ENCODE measurements around the gene MRPL52.

MRPL52 gene

DNA sequence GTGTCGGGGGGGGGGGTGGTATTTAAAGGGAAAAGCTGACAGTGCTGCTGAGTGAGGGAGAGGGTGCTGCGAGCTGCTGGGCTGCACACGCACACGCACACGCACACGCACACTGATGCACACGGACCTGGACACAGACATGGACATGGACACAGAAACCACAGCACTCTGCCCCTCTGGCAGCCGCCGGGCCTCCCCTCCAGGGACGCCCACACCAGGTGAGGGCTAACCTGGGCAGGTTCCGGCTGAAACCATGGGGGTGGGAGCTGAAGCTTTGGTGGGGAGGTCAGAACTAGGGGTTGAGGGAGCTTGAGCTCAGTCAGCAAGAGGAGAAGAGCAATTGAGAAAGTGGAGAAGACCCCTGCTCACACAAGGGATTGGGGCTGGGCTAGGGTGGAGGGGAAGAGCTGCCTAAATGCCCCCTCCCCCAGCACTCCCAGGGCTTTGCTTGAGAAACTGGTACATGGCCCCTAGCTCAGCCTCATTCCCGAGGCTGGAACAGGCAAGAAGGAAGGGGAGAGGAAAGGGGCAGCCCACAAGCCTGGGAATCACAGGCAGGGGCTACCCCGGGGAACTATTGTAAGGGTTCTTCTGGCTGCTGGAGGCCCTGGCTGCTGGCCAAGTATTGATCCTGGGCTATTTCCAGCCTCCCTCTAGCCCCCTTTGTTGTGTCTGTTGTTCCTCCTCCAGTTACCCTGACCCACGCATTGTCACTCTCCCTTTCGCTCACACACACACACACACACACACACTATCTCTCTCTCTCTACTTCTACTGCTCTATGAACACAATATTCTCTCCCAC lies 53.7 kb downstream of the MRPL52 start, which contains the start of gene REM2:
REM2 (plus strand) TSS at position 50 of the 804 bp plus-strand sequence; CDS start at position 116, 66 bp downstream.
- TF ChIP-seq, protein P1, sequence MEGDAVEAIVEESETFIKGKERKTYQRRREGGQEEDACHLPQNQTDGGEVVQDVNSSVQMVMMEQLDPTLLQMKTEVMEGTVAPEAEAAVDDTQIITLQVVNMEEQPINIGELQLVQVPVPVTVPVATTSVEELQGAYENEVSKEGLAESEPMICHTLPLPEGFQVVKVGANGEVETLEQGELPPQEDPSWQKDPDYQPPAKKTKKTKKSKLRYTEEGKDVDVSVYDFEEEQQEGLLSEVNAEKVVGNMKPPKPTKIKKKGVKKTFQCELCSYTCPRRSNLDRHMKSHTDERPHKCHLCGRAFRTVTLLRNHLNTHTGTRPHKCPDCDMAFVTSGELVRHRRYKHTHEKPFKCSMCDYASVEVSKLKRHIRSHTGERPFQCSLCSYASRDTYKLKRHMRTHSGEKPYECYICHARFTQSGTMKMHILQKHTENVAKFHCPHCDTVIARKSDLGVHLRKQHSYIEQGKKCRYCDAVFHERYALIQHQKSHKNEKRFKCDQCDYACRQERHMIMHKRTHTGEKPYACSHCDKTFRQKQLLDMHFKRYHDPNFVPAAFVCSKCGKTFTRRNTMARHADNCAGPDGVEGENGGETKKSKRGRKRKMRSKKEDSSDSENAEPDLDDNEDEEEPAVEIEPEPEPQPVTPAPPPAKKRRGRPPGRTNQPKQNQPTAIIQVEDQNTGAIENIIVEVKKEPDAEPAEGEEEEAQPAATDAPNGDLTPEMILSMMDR (IDR thresholded peaks at IDR 0.05; ENCODE audit: insufficient read depth, missing control alignments), result no peak
- FAIRE-seq (no peak), DNase-seq (ENCODE audit: insufficient read length, low spot score) (no peak)

DNA sequence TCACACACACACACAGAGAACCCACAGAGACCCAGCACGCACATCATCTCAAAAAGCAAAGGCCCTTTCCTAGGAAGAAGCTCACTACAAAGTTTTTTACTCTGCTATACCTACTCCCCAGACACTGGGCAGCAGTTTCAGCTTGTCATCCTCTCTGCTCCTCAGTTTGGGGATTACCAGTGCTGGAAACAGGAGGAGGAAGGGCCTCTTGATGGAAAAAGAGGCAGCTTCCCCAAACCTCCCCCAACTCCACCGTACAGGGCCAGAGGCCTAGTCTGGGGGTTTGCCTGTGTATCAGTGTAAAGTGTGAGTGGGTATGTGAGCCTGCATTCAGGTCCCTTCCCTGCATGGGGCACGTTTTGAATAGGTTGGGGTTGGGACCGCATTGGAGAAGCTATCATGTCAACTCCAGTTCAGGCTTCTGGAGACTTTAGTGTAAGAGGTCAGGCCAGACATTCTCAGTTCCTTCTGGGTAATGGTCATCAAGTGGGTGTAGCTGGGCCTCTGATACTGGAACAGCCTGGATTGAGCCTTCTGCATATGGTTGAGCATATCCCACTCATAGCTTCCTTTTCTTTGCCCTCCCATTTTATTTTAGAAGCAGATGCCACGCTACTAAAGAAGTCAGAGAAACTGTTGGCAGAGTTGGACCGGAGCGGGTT lies 54.5 kb downstream of the MRPL52 start:
- FAIRE-seq (no peak), DNase-seq (ENCODE audit: insufficient read length, low spot score) (no peak)
- TF ChIP-seq, protein P1 (IDR thresholded peaks at IDR 0.05; ENCODE audit: insufficient read depth, missing control alignments), result no peak

All from D721Med (cell line).